Esophagus squamous epithelium (tissue), 5 donors: ENCODE measurements around the gene SPON2. TPM values are rescaled to one million over a fixed set of nuclear protein-coding genes. Genes with fewer than 3 reads are reported as not detected.

Experiments used
- DNase-seq: peaks from one replicate; lab custom pipeline; 2025; lab: John Stamatoyannopoulos, UW
- H3K27ac ChIP-seq, 4 donors: fragments of 200-600 bp; sonication (generic); one replicate each; pipeline ENCODE4 v1.5.1; 2016 to 2019; ENCODE audit warnings: mild to moderate bottlenecking in 1 of 4
- H3K27me3 ChIP-seq, 4 donors: fragments of 200-600 bp; sonication (generic); 1 replicate in 3 of 4; 2 replicates in 1 of 4; pipeline versions ENCODE4 v1.5.1 to v1.6.0; 2017 to 2021; ENCODE audit warnings: antibody characterized with exemption in 1 of 4
- H3K36me3 ChIP-seq, 3 donors: fragments of 200-600 bp; sonication (generic); one replicate each; pipeline ENCODE4 v1.5.1; 2016 to 2019
- H3K4me1 ChIP-seq, 3 donors: fragments of 200-600 bp; sonication (generic); one replicate each; pipeline ENCODE4 v1.5.1; 2017 to 2019
- H3K4me3 ChIP-seq, 4 donors: fragments of 200-600 bp; sonication (generic); 1 replicate in 3 of 4; 2 replicates in 1 of 4; pipeline ENCODE4 v1.5.1; 2016 to 2019; ENCODE audit warnings: mild to moderate bottlenecking in 2 of 4, moderate library complexity in 1 of 4
- H3K9me3 ChIP-seq, 3 donors: fragments of 200-600 bp; sonication (generic); one replicate each; pipeline ENCODE4 v1.5.1; 2016 to 2019
- CTCF ChIP-seq, 6 experiments: fragments of 450-650 bp in 4 of 6; fragments of 200-600 bp in 2 of 6; sonication (generic) in 2 of 6; IDR thresholded peaks; one replicate each; pipeline ENCODE4 v1.5.1; 2016 to 2019; ENCODE audit warnings: antibody characterized with exemption in 6 of 6, mild to moderate bottlenecking in 4 of 6, moderate library complexity in 4 of 6
- POLR2A ChIP-seq, 4 donors: fragments of 450-650 bp; IDR thresholded peaks; one replicate each; pipeline ENCODE4 v1.6.1; 2017; ENCODE audit warnings: antibody characterized with exemption in 4 of 4, mild to moderate bottlenecking in 4 of 4, moderate library complexity in 3 of 4
- WGBS, 2 donors: methylation state at CpG; one replicate each; pipeline ENCODE4 v1.1.5; 2018; 5-methylcytosine and 5-hydroxymethylcytosine counted together
- intact Hi-C: fragments of 100-400 bp; cut with DNase I; formaldehyde crosslinking; loops from one replicate; pipeline ENCODE4 v1.15.0; 2022
- total RNA-seq, 4 donors: library from RNA; depleted of rRNA; stranded (reverse); fragments of >200 nt; gene quantifications; one replicate each; pipeline ENCODE4 v1.1.0, GENCODE V29; 2016
- donor health status: DM: yes; HTN: yes; CAD: no.

The SPON2 gene
- total RNA-seq, 4 donors from 2014 or later: 14.5 to 53.4 (median 21.3) TPM

GRCh38 chr4:1206299-1207156, 34.1 kb upstream of the SPON2 start:
- intact Hi-C loops: no loop called here
- 83 to 88% methylated on average over 8 to 10 of the region's 21 CpGs for WGBS, 2 donors
- Histone ChIP-seq H3K36me3 (peaks cover 0 to 16% (median 6%) of the 10 kb centered on the region in 3 donors), H3K9me3 (no peaks in the 10 kb centered on the region), H3K27ac (no peak overlapping the region), H3K4me1 (peaks cover 36 to 97% (median 52%) of the 10 kb centered on the region in 3 donors), H3K4me3 (no peak overlapping the region), H3K27me3 (no peaks in the 10 kb centered on the region)
- TF ChIP-seq CTCF (IDR thresholded peaks at IDR 0.05): no peak
- no peak for TF ChIP-seq POLR2A (IDR thresholded peaks at IDR 0.05)
- DNase-seq: no peak

GRCh38 chr4:1205586-1206298, 33.4 kb upstream of the SPON2 start:
- Histone ChIP-seq H3K36me3 (peaks cover 0 to 8% (median under 1%) of the 10 kb centered on the region in 3 donors), H3K4me3 (no peak overlapping the region), H3K9me3 (no peaks in the 10 kb centered on the region), H3K4me1 (peaks cover 38 to 97% (median 52%) of the 10 kb centered on the region in 3 donors), H3K27me3 (peaks cover 0 to 4% (median 0%) of the 10 kb centered on the region in 4 donors), H3K27ac (peak overlapping the region in 1 of 4 donors; percentile 22)
- DNase-seq: no peak
- WGBS, 2 donors: 90% methylated on average over 2 of the region's 17 CpGs; no CpG with 5 or more reads in 1 of the 2 donors
- TF ChIP-seq POLR2A (IDR thresholded peaks at IDR 0.05) (no peak), CTCF (IDR thresholded peaks at IDR 0.05) (no peak)
- intact Hi-C loops: no loop called here

GRCh38 chr4:1204828-1205585, 32.6 kb upstream of the SPON2 start:
- intact Hi-C loops: no loop called here
- 95 to 96% methylated on average over 5 to 6 of the region's 25 CpGs for WGBS, 2 donors
- TF ChIP-seq POLR2A (IDR thresholded peaks at IDR 0.05) (no peak), CTCF (IDR thresholded peaks at IDR 0.05) (no peak)
- Histone ChIP-seq H3K27ac (peak overlapping the region in 1 of 4 donors; percentile 3), H3K36me3 (peaks cover 0 to under 1% (median 0%) of the 10 kb centered on the region in 3 donors), H3K9me3 (no peaks in the 10 kb centered on the region), H3K4me1 (peaks cover 39 to 97% (median 50%) of the 10 kb centered on the region in 3 donors), H3K27me3 (peaks cover 0 to 4% (median 0%) of the 10 kb centered on the region in 4 donors), H3K4me3 (no peak overlapping the region)
- DNase-seq: no peak

- WGBS, 2 donors: 84 to 95% methylated on average over 20 to 21 of the region's 21 CpGs
- peaks cover 33 to 97% (median 46%) of the 10 kb centered on the region in 3 donors for H3K4me1 ChIP-seq
- DNase-seq: no peak
Measured at GRCh38 chr4:1204286-1204827, 32.0 kb upstream of the SPON2 start.

More at GRCh38 chr4:1204286-1204827, 32.0 kb upstream of the SPON2 start:
- Histone ChIP-seq H3K27me3 (peaks cover 0 to 9% (median 0%) of the 10 kb centered on the region in 4 donors), H3K9me3 (no peaks in the 10 kb centered on the region), H3K4me3 (no peak overlapping the region), H3K36me3 (no peaks in the 10 kb centered on the region), H3K27ac (peak overlapping the region in 2 of 4 donors; percentile 1 to 89)
- intact Hi-C loops: no loop called here
- TF ChIP-seq CTCF (IDR thresholded peaks at IDR 0.05): no peak
